ENCODE data around the gene EVPL. TPM values are rescaled to one million over a fixed set of nuclear protein-coding genes. Genes with fewer than 3 reads are reported as not detected.

Gene EVPL
- total RNA-seq, 1 donor from 2014 or later = 0.05 TPM

DNA sequence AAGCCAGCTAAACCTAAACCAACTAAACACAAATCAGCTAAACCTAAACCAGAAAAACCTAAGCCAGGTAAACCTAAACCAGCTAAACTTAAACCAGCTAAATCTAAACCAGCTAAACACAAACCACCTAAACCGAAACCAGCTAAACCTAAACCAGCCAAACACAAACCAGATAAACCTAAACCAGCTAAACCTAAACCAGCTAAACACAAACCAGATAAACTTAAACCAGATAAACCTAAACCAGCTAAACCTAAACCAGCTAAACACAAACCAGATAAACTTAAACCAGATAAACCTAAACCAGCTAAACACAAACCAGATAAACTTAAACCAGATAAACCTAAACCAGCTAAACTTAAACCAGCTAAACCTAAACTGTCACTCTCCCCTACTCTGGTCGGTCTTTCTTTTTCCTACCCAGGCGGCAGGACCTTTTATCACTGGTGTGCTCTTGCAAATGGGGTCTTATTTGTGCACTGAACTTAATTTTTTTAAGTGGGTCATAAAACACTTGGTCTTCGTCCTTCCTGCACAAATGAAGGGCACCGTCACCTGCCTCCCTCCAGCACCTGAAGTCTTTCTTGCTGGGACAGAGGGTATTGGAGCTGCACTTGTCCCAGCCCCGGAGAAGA is 7.2 kb downstream of the EVPL start:
- Mint-ChIP-seq H3K27ac (no peak overlapping the region), H3K4me3 (no peak overlapping the region), H3K36me3 (ENCODE audit: low read depth) (no peaks in the 10 kb centered on the region), H3K4me1 (ENCODE audit: low read depth) (no peaks in the 10 kb centered on the region), H3K9me3 (no peaks in the 10 kb centered on the region), H3K27me3 (ENCODE audit: insufficient read depth) (no peaks in the 10 kb centered on the region)
- DNase-seq (ENCODE audit: low spot score) = no peak
- intact Hi-C loops (cut with micrococcal nuclease) = no loop called here

DNA sequence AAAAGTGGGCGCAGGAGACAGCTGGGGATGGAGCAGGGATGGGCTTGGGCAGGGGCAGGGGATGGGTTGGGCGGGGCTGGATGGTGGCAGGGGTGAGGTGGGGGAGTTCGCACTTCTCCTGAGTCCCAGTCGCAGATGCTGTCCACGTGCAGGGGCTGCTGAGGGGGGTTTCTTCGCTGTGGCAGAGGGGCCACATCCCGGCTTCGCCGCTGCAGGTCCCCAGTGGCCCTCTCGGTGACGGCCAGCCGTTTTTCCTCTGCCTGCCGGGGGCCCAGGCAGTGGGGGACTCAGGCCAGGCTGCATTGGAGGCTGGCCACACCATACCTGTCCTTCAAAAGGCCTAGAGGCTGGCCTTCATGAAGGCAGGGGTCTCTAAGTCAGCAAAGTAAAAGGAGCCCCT is 8.3 kb downstream of the EVPL start:
- Mint-ChIP-seq H3K4me1 (ENCODE audit: low read depth) (no peaks in the 10 kb centered on the region), H3K27ac (no peak overlapping the region), H3K27me3 (ENCODE audit: insufficient read depth) (no peaks in the 10 kb centered on the region), H3K9me3 (no peaks in the 10 kb centered on the region), H3K36me3 (ENCODE audit: low read depth) (no peaks in the 10 kb centered on the region), H3K4me3 (no peak overlapping the region)
- DNase-seq (ENCODE audit: low spot score) = no peak
- intact Hi-C loops (cut with micrococcal nuclease) = no loop called here

DNA sequence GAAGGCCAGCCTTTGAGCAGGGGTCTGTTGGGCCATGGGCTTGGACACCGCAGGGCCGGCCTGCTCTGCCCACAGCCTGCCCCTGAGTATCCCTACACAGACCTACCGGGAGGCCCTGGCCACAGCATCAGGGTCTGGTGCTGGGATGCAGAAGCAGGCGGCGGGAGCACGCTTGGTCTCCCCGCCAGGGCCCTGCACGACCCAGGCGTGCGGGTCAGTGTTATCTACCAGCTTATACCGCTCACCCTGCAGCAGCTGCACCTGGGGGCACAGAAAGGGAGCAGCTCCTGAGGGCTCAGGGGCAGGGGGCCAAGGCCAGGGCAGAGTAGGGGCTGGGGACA is 8.8 kb downstream of the EVPL start:
- Mint-ChIP-seq H3K36me3 (ENCODE audit: low read depth) (no peaks in the 10 kb centered on the region), H3K9me3 (no peaks in the 10 kb centered on the region), H3K27ac (no peak overlapping the region), H3K27me3 (ENCODE audit: insufficient read depth) (no peaks in the 10 kb centered on the region), H3K4me3 (no peak overlapping the region), H3K4me1 (ENCODE audit: low read depth) (no peaks in the 10 kb centered on the region)
- no peak for DNase-seq (ENCODE audit: low spot score)
- intact Hi-C loops (cut with micrococcal nuclease) = no loop called here

DNA sequence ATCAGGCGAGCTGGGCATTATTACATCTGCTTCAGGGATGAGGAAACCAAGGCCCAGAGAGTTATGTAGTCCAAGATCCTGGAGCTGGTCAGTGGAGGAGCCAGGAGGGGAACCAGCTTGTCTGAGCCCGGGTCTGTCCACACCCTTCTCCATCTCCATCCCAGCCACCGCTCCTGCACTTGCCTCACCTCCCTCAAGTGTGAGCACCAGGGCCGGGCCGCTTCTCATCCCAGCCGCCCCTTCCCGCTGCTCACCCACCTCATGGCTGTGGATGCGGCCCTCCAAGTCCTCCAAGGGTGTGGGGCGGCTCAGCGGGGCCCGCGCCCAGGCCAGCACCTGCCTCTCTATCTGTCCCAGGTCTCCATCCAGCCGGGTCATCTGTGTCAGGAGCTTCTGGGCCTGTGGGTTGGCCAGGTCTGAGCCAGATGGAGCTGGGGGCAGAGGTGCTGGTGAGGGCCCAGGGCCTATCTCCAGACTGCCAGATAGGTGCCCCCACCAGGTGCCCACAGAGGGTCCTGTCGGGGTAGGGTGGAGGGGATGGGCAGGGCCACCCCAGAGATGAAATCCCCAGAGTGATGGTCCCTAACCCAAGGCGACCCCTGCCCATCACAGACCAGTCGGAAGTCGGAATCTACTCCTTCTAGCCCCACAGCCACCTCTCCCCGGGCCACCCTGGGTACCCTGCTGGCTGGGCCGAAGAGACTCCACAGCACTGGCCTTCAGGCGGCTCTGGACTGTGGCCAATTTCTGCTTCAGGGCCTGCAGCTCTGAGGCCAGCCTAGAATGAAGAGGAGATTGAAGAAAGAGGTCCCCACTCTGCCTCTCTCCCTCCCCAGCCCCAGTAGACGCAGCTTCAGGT is 9.4 kb downstream of the EVPL start:
- Mint-ChIP-seq H3K36me3 (ENCODE audit: low read depth) (no peaks in the 10 kb centered on the region), H3K4me1 (ENCODE audit: low read depth) (no peaks in the 10 kb centered on the region), H3K9me3 (no peaks in the 10 kb centered on the region), H3K27ac (no peak overlapping the region), H3K27me3 (ENCODE audit: insufficient read depth) (no peaks in the 10 kb centered on the region), H3K4me3 (no peak overlapping the region)
- DNase-seq (ENCODE audit: low spot score) = no peak
- intact Hi-C loops (cut with micrococcal nuclease) = no loop called here

DNA sequence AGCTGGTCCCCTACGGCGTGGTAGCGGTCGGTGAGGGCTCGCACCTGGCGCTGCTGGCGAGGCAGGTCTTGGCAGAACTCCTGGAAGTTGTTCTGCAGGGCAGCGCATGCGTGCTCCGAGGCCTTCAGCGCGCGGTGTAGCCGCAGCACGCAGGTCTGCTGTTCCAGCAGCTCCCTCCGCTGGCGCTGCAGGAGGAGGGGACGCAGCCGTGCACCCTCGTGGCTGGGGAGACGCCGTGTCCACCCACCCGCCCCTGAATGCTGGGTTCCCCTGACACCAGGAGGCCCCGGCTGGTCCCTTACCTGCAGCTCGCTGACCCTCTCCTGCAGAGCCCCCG is 12.2 kb downstream of the EVPL start:
- H3K27me3 Mint-ChIP-seq (ENCODE audit: insufficient read depth) = peaks cover 2% of the 10 kb centered on the region
- H3K9me3 Mint-ChIP-seq = no peaks in the 10 kb centered on the region
- no peaks in the 10 kb centered on the region for H3K4me1 Mint-ChIP-seq (ENCODE audit: low read depth)
- H3K36me3 Mint-ChIP-seq (ENCODE audit: low read depth) = no peaks in the 10 kb centered on the region
- H3K4me3 Mint-ChIP-seq = no peak overlapping the region
- no peak overlapping the region for H3K27ac Mint-ChIP-seq
- intact Hi-C loops (cut with micrococcal nuclease) = loop anchor here (1.0 to 5.0 kb wide), 4 partner anchors 57 to 284 kb away; partner anchors contain the start of genes GALR2 and SRP68
- DNase-seq (ENCODE audit: low spot score) = no peak

DNA sequence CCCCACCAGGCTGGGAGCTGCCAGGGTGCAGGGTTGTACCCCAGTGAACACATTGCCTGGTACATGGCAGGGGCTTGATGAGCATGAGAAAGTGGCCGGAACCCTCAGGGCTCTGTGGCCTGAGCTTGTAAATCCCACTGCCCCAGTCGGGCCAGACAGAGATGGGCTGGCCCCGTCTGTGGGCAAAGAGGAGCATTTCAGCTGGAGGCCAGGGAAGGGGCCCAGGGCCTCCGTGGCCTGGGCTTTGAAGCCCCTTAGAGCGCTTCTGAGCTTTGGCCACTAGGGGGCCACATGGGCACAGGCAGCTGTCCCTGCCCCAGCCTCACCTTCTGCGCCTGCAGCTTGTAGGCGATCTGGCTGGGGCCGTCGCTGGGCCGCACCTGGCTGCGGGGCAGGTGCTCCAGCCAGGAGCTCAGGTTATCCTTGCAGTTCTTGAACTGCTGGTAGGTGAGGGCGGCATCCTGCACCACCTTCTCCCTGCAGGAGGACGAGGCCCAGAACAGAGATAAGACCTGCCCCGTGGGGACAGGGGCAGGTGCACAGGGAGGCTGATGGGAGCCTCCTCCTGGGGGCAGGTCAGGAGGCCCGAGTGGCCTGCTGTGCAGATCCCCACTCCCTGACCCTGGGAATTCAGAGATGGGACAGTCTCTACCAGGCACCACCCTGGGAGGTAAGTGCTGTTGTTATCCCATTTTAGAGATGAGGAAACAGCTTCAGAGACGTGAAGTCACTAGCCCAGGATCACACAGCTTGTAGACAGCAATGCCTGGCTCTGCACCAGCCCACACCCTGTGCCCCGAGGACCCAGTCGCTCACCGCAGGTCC is 12.8 kb downstream of the EVPL start:
- no peaks in the 10 kb centered on the region for H3K9me3 Mint-ChIP-seq
- intact Hi-C loops (cut with micrococcal nuclease) = loop anchor here (1.0 to 5.0 kb wide), 4 partner anchors 58 to 285 kb away; partner anchors contain the start of genes GALR2 and SRP68
- H3K27ac Mint-ChIP-seq = no peak overlapping the region

DNA sequence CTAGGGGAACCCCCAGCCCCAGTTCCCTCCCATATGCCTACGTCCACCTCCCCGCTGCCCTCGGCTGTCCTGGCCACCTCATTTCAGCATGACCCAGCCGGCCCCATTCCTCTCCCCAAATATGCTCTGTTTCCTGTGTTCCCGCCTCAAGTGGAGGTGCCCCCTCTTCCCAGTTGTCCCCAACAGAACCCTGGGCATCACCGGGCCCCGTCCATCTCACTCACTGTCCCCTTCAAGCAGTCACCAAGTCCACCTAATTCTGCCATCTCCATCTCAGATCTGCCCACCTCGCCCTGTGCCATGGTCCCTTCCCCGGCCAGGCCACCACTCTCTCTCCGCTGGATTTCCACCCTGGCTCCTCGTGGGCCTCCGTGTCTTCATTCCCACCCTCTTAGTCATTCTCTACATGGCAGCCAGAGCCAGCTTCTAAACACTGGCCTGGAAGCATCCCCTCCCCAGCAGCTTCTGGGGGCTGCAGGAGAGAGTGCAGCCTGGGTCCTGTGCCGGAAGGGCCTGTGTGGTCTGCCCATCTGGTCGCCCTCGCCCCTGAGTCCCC is 13.7 kb downstream of the EVPL start:
- intact Hi-C loops (cut with micrococcal nuclease) = loop anchor here (5.0 kb wide), 1 partner anchor 59 kb away; the partner anchor contains the start of genes GALR2 and SRP68
- DNase-seq (ENCODE audit: low spot score) = no peak
- H3K9me3 Mint-ChIP-seq = no peaks in the 10 kb centered on the region
- H3K4me1 Mint-ChIP-seq (ENCODE audit: low read depth) = no peaks in the 10 kb centered on the region
- no peak overlapping the region for H3K27ac Mint-ChIP-seq
- no peaks in the 10 kb centered on the region for H3K36me3 Mint-ChIP-seq (ENCODE audit: low read depth)
- no peak overlapping the region for H3K4me3 Mint-ChIP-seq
- H3K27me3 Mint-ChIP-seq (ENCODE audit: insufficient read depth) = peaks cover 2% of the 10 kb centered on the region

More for the DNA sequence above, 12.8 kb downstream of the EVPL start:
- Mint-ChIP-seq H3K4me1 (ENCODE audit: low read depth) (no peaks in the 10 kb centered on the region), H3K4me3 (no peak overlapping the region), H3K27me3 (ENCODE audit: insufficient read depth) (peaks cover 2% of the 10 kb centered on the region), H3K36me3 (ENCODE audit: low read depth) (no peaks in the 10 kb centered on the region)
- DNase-seq (ENCODE audit: low spot score) = peak; percentile 67

DNA sequence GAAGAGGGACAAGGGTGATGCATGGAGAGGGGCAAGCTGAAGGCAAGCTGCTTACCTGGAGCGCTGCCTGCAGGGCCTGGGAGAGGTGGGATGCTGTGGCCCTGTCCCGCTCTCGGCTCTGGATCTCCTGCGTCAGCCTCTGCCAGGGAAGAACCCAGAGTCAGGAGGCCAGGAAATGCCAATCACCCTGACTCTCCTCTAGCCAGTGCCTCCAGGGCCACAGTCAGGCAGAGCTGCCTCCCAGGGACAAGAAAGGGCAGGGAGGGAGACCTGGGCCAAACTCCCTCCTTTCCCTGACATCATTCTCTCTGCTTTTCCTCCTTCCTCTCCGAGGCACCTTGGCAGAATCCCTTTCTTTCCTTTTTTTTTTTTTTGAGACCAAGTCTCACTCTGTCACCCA is 15.2 kb downstream of the EVPL start:
- Mint-ChIP-seq H3K27me3 (ENCODE audit: insufficient read depth) (peaks cover 2% of the 10 kb centered on the region), H3K4me1 (ENCODE audit: low read depth) (no peaks in the 10 kb centered on the region), H3K36me3 (ENCODE audit: low read depth) (no peaks in the 10 kb centered on the region), H3K9me3 (no peaks in the 10 kb centered on the region), H3K27ac (no peak overlapping the region), H3K4me3 (no peak overlapping the region)
- intact Hi-C loops (cut with micrococcal nuclease) = loop anchor here (5.0 kb wide), 1 partner anchor 60 kb away; the partner anchor contains the start of genes GALR2 and SRP68
- DNase-seq (ENCODE audit: low spot score) = no peak

DNA sequence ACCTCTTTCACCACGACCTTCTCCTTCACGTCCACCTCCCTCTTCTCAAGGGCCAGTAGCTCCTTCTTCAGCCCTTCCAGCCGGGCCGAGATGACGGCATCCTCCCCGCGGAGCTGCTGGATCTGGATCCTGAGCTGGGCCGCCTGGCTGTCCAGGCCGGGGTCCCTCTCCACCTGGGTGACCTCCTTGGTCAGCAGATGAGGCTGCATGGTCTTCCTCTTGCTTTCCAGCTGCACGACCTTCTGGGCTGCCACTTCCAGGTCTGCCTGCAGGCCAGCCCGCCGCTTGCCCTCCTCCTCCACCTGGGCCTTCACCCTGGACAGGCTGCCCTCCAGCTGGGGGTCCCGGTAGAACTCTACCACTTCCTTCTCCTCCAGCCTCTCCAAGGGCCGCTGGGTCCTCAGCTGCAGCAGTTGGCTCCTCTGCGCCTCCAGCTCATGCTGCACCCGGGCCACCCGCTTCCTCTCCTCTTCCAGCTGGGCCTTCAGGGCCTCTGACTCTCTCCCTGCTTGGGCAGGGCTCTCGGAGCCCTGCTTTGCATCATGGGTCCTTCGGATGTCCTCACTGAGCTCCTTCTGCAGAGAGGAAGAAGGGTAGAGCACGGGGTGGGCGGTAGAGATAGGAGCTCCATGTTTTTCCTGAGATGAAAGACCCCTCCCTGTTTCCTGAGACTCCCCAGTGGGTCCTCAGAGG is 17.0 kb downstream of the EVPL start:
- intact Hi-C loops (cut with micrococcal nuclease) = loop anchor here (5.0 kb wide), 1 partner anchor 62 kb away; the partner anchor contains the start of genes GALR2 and SRP68
- no peak for DNase-seq (ENCODE audit: low spot score)
- Mint-ChIP-seq H3K36me3 (ENCODE audit: low read depth) (peaks cover 2% of the 10 kb centered on the region), H3K4me1 (ENCODE audit: low read depth) (peaks cover 4% of the 10 kb centered on the region), H3K9me3 (no peaks in the 10 kb centered on the region), H3K27ac (no peak overlapping the region), H3K4me3 (no peak overlapping the region), H3K27me3 (ENCODE audit: insufficient read depth) (peaks cover 2% of the 10 kb centered on the region)

DNA sequence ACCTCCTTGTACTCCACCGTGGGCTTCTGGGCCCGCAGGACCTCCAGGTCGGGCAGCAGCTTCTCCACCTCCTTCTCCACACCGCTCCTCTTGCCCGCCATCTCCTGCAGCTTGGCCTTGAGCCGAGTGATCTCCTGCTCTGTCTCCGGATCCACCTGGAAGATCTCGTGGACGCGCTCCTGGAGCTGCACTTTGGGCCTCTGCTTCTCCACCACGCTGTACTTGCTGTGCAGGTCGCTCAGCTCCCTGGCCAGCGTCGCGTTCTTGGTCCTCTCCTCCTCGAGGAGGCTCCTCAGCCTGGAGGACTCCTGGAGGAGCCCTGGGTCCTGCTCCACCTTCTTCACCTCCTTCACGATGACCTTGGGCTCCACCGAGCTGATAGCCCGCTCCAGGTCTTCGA is 17.7 kb downstream of the EVPL start:
- intact Hi-C loops (cut with micrococcal nuclease) = no loop called here
- Mint-ChIP-seq H3K4me1 (ENCODE audit: low read depth) (peaks cover 4% of the 10 kb centered on the region), H3K36me3 (ENCODE audit: low read depth) (peaks cover 2% of the 10 kb centered on the region), H3K27ac (no peak overlapping the region), H3K4me3 (no peak overlapping the region), H3K9me3 (no peaks in the 10 kb centered on the region), H3K27me3 (ENCODE audit: insufficient read depth) (peaks cover 2% of the 10 kb centered on the region)
- no peak for DNase-seq (ENCODE audit: low spot score)

DNA sequence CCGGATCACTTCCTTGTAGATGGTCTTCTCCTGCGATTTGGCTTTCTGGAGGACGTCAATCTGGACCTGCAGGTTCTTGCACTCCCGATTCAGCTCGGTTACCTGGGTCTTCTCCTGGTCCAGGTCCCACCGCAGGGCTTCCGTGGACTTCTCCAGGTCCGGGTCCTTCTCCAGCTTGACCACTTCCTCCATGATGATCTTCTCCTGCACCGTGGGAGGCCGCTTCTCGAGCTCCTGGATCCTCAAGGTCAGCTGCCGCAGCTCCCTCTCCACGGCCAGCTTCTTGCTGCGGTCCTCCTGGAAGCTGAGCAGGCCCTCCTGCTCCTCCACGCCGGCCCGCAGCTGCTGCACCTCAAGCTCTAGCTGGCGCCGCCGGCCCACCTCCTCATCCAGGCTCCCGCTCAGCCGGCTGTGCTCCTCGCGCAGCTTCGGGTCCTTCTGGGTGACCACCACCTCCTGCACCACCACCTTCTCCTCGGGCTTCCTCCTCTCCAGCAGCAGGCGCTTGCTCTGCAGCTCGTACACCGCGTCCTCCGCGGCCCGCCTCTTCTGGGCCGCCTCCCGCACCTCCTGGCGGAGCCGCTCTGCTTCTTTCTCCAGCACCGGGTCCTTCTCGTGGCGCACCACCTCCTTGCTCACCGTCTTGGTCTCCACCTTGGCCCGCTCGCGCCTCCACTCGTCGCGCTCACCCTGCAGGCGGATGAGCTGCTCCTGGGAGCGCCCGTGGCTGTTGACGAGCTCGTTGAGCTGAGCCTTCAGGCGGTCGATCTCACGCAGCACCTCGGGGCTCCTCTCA is 18.3 kb downstream of the EVPL start:
- intact Hi-C loops (cut with micrococcal nuclease) = no loop called here
- no peak overlapping the region for H3K27ac Mint-ChIP-seq

More for the DNA sequence above, 18.3 kb downstream of the EVPL start:
- DNase-seq (ENCODE audit: low spot score) = no peak
- H3K9me3 Mint-ChIP-seq = no peaks in the 10 kb centered on the region
- peaks cover 4% of the 10 kb centered on the region for H3K4me1 Mint-ChIP-seq (ENCODE audit: low read depth)
- no peak overlapping the region for H3K4me3 Mint-ChIP-seq
- H3K36me3 Mint-ChIP-seq (ENCODE audit: low read depth) = peaks cover 2% of the 10 kb centered on the region
- peaks cover 2% of the 10 kb centered on the region for H3K27me3 Mint-ChIP-seq (ENCODE audit: insufficient read depth)
